ENCODE results near the gene PCDHGA4. TPM values are rescaled to one million over a fixed set of nuclear protein-coding genes. Genes with fewer than 3 reads are reported as not detected.

Gene PCDHGA4
- total and polyA plus RNA-seq, 2 of the 8 experiments (the other 6 are each of a cell fraction or from before 2014, with no cell fraction given): 1.4 to 1.9 TPM

DNA sequence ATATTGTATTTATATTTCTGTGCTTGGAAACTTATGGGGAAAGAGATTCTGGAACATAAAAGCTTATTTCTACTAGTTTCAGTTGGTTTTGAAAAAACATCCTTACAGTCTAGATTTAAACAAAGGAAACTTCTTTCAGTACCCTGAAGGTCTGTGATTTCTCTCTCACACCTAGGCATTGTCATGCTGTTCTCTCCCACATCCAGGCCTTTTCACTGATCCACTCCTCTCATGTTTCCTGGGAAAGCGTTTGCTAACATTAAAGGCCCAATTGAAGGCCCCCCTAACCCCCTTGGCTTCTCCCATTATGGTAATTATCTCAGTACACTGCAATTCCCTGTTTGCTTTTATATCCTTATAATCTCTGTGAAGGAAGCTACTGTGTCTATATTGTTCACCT, 12.0 kb upstream of the PCDHGA4 start:
- H3K56ac ChIP-seq (replicated peaks; ENCODE audit: insufficient read length, low read depth, low read length): no peak overlapping the region
- H2AFZ ChIP-seq (ENCODE audit: low read length): no peak overlapping the region
- no peak overlapping the region for H4K5ac ChIP-seq (ENCODE audit: insufficient read length, low read depth, low read length)
- CTCF ChIA-PET (ENCODE audit: partially characterized antibody): interaction anchor here (0.8 to 4.8 kb wide), 26 partner anchors 8 to 224 kb away, joined by 3 to 21 read pairs (median 4); partner anchors contain the start of genes PCDHB14, PCDHB15, PCDHB4 and PCDHGA1
- no peak overlapping the region for H2BK20ac ChIP-seq (ENCODE audit: low read length)
- no peak overlapping the region for H3K4ac ChIP-seq (replicated peaks; ENCODE audit: insufficient read length, low read depth, low read length)
- no peak overlapping the region for H3K27ac ChIP-seq (ENCODE audit: low read depth, low read length)
- H3K79me1 ChIP-seq (ENCODE audit: low read depth, low read length): no peaks in the 10 kb centered on the region
- H3K36me3 ChIP-seq (ENCODE audit: control insufficient read depth in 2 of 4, insufficient read depth in 4 of 4, low read length in 3 of 4): no peaks in the 10 kb centered on the region
- H3K23me2 ChIP-seq (ENCODE audit: low read depth, low read length): no peaks in the 10 kb centered on the region
- H3K18ac ChIP-seq (ENCODE audit: extremely low read depth, low read length): no peak overlapping the region
- H3K27me3 ChIP-seq (replicated peaks in 1 of 4; ENCODE audit: control insufficient read depth in 3 of 4, extremely low read depth in 1 of 4, insufficient read depth in 3 of 4, low read length in 3 of 4): no peaks in the 10 kb centered on the region
- no peak overlapping the region for H3K14ac ChIP-seq (ENCODE audit: insufficient read length)
- H3K4me1 ChIP-seq (replicated peaks in 1 of 4; ENCODE audit: control insufficient read depth in 3 of 4, insufficient read depth in 4 of 4, low read length in 3 of 4): no peaks in the 10 kb centered on the region
- no peak overlapping the region for H2BK12ac ChIP-seq (ENCODE audit: low read depth, low read length)
- no peak overlapping the region for H2BK15ac ChIP-seq (ENCODE audit: low read length)
- 85% methylated on average over 1 of the region's 1 CpG; no CpG with 5 or more reads in 1 of the 2 experiments for WGBS, 2 experiments (ENCODE audit: extremely low coverage in 1 of 2, insufficient coverage in 1 of 2, insufficient read length in 1 of 2, insufficient replicate concordance in 2 of 2, low coverage in 1 of 2, low lambda C conversion rate in 2 of 2, missing lambda C conversion rate in 1 of 2)
- H3K79me2 ChIP-seq (ENCODE audit: control insufficient read depth in 1 of 2, insufficient read depth in 2 of 2, low read length in 2 of 2): no peaks in the 10 kb centered on the region
- H2BK5ac ChIP-seq (ENCODE audit: low read depth, low read length): no peak overlapping the region
- FAIRE-seq (no peak), DNase-seq (ENCODE audit: low read depth in 1 of 2, low spot score in 2 of 2) (no peak)
- H2AK5ac ChIP-seq (ENCODE audit: low read depth, low read length): no peak overlapping the region
- no peak overlapping the region for H3K9ac ChIP-seq (replicated peaks in 1 of 4; ENCODE audit: extremely low read depth in 1 of 4, low read depth in 3 of 4, low read length in 3 of 4)
- no peak overlapping the region for H2BK120ac ChIP-seq (replicated peaks; ENCODE audit: low read depth, low read length)
- no peak overlapping the region for H3K4me2 ChIP-seq (ENCODE audit: insufficient read depth in 1 of 2, low read depth in 2 of 2, low read length in 2 of 2)
- peaks cover 33 to 46% of the 10 kb centered on the region in 2 experiments; a peak in 3 of 4 replicates for H3K9me3 ChIP-seq (ENCODE audit: insufficient read depth in 2 of 2, low read depth in 1 of 2, low read length in 1 of 2)
- no peak overlapping the region for H3K4me3 ChIP-seq (ENCODE audit: extremely low read depth in 1 of 4, insufficient read depth in 2 of 4, low read depth in 3 of 4, low read length in 4 of 4)
- no peak overlapping the region for H4K8ac ChIP-seq (ENCODE audit: extremely low read depth, insufficient read depth, low read length)
- TF ChIP-seq SP4 (IDR thresholded peaks at IDR 0.05; ENCODE audit: low read length) (no peak), EZH2 (IDR thresholded peaks at IDR 0.05; ENCODE audit: low read depth, low read length, severe bottlenecking) (no peak), CEBPB (IDR thresholded peaks at IDR 0.05; ENCODE audit: low read depth, low read length) (no peak), HDAC6 (IDR thresholded peaks at IDR 0.05; ENCODE audit: low read depth, low read length) (no peak), CREB1 (IDR thresholded peaks at IDR 0.05) (no peak), JUN (IDR thresholded peaks at IDR 0.05; ENCODE audit: low read depth, low read length) (no peak), SIN3A (conservative IDR thresholded peaks at IDR 0.05 in 1 of 2, IDR thresholded peaks at IDR 0.05 in 1 of 2; ENCODE audit: low read depth in 1 of 2, low read length in 2 of 2) (no peak), CBX5 (IDR thresholded peaks at IDR 0.05; ENCODE audit: low read depth, low read length) (no peak), POU5F1 (IDR thresholded peaks at IDR 0.05; ENCODE audit: low read depth, low read length) (no peak), SAP30 (IDR thresholded peaks at IDR 0.05; ENCODE audit: insufficient read depth, insufficient replicate concordance, low read length) (no peak), TCF12 (IDR thresholded peaks at IDR 0.05; ENCODE audit: low read depth, low read length) (no peak), FOSL1 (IDR thresholded peaks at IDR 0.05; ENCODE audit: insufficient read depth, low read depth, low read length) (no peak), BACH1 (IDR thresholded peaks at IDR 0.05; ENCODE audit: low read length) (no peak)
- no peak overlapping the region for H3K23ac ChIP-seq (ENCODE audit: insufficient read length)
- POLR2A ChIA-PET (ENCODE audit: partially characterized antibody): no interaction called here
- no peak overlapping the region for H4K91ac ChIP-seq (replicated peaks; ENCODE audit: insufficient read length, low read length)
- H4K20me1 ChIP-seq (replicated peaks in 1 of 2; ENCODE audit: control insufficient read depth in 1 of 2, insufficient read depth in 2 of 2, low read length in 2 of 2): no peaks in the 10 kb centered on the region

Measured in H1 (cell line).